GM19452 (cell line): Measurements from ENCODE around the gene RPH3AL.
"Not testable (repeated sequence)": the region's sequence is repeated elsewhere in the genome, so short reads cannot be mapped to it uniquely, and the experiment has no call there.

Experiments
- ATAC-seq: cut with Tn5 transposase; IDR thresholded peaks from one replicate; pipeline ENCODE4 v1.9.1; 2021; ENCODE audit not compliant: unreplicated experiment

RPH3AL gene

DNA sequence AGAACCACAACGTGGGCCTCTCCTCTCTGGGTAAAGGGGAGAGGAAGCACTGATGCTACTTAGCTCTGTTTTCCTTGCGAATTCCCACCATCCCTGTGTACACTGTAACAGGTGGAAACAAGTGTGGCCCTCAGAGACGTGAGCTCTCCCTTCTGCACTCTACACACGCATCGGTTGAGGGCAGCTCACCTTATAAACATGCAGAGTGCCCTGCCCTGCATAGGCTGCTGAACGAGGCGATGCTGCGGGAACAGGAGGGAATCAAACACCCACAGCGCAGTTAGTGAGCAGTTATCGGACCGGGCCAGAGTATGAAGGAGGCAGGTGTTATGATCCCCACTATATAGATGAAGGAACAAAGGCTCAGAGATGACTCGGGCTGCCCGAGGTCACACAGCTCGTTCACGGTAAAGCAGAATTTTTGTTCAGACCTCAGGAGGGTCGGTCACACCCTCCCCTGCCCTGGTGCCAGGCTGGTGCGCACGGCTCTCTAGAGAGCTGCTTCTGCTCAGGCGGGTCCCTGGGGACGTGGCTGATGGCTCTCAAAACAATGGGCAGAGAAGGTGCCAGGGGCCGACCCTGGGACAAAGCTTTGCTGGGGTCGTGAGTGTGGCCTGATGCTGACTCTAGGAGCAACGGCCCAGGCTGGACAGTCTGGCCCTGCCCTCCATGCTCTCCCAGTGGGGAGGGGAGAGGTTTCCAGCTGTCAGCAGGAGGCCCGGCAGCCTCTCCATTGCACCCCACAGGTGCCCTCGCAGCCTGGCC lies 68.5 kb downstream of the RPH3AL start:
- no peak for ATAC-seq

DNA sequence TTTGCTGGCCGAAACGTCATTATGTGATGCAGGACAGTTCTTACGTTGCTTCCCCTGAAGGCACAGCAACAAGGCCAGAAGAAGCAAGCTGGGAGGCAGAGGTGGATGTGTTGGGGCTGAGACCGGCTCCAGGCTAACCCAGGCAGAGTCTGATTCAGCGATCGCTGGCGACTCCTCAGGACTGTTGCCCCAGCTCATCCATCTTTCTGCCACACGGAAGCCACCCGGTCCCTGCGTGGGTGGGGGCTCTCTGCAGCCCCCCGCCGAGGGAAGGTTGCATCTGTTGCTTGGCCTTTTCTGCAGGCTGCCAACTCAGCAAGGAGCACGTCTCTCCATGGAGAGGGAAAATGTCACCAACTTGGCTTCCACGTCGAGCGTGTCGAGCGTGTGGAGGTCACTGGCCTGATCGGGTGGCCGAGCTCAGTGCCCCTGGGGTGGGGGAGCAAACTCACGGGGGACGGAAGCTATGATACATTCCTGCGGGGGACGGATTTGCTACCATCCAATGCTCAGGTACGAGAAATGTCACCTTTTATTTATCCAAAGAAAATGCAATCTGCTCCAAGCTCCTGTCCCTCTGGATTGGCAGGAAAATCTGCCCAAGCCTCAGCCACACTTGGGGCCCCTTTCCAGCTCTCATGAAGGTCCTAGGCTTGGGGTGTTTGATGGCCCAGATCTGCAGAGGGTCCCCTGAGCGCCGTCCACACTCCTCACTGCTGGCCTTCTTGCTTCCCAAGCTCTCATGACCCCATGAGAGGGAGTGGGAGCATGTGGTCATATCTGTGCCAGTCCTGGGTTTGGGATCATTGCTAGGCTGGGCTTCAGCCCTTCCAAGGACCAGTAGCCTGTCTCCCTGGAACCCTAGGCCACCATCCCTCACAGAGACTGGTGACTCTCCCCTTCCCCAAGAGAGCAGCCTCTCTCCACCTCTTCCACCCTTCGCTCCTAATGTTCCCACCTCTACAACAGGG lies 69.4 kb downstream of the RPH3AL start:
- no peak for ATAC-seq

DNA sequence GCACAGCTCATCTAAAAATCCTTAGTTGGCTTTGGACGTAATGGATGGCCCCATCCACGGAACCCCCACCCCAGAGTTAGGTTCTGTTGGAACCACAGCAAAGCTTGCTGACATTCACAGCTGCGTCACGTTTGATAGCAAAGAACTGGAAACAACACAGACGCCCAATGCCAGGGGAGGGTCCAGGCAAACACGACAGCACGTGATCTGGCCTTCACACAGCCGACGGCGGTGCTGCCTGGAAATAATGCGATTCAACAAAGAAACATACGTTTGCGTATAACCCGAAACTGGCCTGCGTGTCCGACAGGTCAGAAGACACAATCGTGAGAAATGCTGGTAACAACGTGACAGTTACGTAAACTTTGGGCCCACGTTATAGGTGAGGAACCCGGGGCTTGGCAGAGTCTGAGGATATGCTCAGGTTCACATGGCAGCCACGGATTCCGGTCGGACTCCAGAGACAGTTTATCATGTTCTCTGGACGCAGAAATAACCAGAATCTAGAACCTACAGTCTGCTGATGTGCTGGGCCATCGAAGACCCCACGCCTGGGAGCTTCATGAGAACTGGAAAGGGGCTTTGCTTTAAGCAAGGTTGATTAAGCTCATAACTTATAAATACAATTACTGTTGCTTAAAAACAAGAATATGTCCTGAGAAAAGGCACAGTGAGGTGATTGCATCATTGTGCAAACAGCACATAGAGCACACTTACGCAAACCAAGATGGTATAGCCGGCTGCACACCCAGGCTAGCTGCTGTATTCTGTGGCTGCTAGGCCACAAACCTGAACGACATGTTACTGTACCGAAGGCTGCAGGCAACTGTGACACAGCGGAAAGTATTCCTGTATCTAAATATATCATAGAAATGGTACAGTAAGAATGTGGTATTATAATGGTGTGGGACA lies 70.4 kb downstream of the RPH3AL start:
- no peak for ATAC-seq

DNA sequence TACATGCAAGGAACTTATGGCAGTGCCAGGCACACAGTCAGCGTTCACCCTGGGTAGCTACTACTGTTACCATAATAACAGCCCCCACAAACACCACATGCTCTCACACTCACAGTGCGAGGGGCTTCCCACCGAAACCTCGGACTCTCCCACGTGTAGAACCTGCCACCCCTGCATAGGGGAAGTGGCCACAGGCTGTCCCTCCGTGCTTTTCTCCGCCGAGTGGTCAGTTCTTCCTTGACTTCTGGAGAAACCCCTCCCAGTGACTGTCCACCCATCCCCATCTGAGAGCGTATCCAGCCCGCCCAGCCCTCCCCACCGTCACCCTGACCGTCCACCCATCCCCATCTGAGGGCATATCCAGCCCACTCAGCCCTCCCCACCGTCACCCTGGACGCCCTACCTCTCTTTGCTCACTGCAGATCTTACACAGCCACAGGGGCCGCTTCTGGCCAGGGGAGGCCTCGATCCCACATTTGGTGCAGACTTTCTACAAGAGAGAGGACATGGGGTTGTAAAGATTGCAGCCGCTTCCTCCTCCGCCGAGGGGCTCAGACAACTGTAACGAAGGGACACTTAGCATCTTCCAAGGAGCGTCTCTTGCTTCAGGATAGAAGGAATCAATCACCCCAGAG lies 71.1 kb downstream of the RPH3AL start:
- ATAC-seq = no peak

DNA sequence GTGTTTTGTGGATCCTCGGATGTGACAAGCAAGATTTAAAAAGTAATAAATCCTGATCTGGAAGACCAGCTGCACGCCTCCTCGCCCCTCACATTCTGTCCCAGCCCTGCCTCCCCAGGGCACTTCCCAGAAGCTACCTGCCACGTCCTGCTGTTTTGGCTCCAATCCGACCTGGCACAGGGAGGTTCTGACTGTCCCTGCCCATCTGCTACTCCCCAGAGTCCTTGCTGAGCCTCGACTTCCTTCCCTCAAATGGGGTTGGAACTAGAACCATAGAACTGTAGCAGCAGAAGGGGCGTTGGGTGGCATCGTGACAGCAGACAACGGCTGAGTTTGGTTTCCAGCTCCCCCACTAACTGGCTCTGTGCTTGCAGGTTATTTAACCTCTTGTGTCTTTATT lies 71.7 kb downstream of the RPH3AL start:
- no peak for ATAC-seq

DNA sequence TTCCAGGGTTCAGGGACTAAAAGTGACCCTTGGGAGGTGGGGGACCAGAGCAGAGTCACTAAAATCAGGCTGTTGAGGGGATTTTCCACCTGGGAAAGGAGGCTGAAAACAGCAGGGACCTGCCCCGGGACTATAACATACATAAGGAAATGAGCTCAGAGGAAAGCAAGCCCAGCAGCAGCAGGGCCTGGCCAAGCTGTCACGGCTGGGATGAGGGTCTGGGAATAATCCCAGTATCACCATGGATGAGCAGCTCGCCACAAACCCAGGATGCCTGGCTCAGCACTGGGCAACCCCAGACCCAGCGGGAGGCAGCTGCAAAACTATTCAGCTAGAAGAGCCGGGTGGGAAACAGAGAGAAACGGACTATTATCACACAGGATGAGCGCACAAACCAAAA lies 72.4 kb downstream of the RPH3AL start:
- no peak for ATAC-seq

DNA sequence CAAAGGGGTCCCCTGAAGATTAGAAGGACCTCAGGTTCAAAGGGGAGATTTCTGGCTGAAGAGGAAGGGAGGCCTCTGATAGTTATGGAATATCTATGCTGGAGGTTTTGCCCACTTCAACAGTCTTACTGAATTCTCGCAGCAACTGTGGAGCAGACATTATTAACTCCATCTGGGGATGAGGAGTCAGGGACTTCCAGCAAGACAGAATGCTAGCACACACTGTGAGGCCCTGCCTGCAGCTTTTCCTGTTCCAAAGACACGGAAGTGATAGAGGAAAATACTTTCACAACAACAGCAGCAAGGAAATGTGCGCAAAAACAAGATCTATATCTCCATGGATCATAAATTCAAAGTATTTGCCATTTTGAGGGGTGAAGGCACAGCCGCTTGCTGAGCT lies 72.8 kb downstream of the RPH3AL start:
- no peak for ATAC-seq

DNA sequence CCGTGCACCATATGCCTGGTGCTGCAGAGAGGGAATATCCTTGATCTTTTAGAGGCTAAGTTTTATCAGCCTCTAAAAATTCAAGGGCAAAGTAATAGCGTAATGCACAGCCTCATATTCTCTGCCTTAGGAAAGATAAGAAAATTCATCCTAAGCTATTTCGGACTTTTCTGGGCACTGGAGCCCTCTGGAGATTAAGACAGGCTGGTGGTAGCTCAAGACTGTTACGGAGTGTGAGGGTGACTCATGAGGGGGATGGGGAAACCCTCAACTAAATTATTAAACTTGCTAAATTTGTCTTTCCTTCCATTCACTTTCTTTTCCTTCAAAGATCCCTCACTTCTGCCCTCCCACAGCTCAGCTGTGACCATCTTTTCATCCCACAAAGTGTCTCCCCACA lies 73.3 kb downstream of the RPH3AL start:
- ATAC-seq = no peak

DNA sequence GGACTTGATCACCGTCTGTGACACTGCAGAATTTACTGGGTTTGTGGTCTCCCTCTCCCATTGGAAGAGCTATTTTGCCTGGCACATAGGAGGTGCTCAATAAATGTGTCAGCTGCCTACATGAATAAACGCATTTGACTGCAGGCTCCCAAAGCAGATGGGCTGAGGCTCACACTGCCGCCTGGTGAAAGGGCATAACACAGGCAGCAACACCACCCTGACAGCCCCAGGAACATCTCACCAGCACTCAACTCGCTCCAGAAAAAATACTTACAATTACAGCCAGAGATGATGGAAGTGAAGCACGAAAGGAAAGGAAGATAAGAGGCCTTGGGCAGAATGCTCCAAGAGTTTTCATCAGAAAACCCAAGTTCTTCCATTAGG lies 73.9 kb downstream of the RPH3AL start:
- ATAC-seq = no peak

DNA sequence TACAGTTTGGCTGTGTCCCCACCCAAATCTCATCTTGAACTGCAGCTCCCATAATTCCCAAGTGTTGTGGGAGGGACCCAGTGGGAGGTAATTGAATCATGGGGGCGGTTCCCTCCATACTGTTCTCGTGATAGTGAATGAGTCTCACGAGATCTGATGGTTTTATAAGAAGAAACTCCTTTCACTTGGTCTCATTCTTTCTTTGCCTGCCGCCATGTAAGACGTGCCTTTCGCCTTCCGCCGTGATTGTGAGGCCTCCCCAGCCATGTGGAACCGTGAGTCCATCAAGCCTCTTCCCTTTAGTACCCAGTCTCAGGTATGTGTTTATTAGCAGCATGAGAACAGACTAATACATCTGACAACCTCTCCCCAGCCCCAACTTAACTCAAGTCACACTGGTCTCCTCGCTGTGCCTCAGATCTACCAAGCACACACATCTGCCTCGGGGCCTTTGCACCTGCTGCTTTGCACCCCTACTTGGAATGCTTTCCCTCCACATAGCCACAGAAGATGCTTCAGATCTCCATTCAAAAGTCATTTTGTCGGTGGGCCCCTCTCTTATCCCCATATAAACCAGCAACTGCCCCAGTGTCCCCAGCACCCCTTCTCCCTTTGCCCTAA lies 74.4 kb downstream of the RPH3AL start:
- no peak for ATAC-seq

DNA sequence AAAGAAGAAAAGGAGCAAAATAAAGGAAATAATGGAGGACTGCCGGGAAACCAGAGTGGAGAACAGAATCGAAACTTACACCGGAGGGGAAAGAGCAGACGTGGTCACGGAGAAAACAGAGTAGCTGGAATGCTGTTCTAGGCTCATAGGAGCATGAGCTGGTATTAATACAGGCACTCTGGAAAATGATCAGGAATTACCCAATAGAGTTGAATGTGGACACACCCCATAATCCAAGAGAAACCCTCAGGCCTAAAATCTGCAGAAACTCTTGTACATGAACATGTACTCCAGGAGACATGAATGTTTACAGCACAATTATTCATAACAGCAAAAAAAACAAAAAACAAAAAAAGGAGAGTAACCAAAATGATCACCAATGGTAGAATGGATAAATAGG lies 77.7 kb downstream of the RPH3AL start:
- ATAC-seq = no peak

DNA sequence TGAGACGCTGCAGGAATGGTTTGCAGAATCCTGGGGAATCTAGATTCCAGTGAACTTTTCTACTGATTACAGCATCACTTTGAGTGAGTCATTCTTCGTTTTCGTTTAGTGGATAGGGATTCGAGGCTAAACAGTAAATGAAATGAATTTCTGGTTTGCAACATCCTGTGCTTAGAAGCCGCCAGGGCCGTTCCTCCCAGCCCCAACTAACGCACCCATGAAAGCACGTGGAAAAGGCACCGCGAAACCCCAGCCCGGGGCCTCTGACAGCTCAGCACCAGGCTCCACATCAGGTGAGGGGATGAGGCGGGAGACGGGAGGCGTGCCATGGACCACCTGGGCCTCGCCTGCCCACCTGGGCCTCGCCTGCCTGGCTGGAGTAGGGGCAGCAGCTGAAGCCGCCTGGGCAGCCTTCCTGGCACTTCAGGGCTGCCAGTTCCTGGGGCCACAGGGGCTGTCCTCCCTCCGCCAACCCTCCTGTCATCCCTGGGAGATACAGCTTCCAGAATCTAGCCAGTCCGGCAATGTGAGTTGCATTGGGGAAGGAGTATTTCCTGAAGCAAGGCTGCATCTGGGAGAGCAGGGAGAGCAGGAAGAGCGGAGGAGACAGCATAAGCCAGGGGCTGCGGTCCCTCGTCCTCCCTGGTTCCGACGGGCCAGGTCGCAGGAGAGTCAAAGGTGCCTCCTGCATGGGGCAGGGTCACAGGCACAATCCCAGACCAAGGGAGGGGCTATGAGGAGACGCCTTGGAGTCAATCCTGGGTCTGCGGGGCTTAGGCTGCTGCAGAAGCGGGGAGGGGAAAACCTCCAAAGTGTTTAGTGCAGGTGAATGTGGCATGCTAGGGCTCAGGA lies 78.4 kb downstream of the RPH3AL start:
- ATAC-seq = no peak

DNA sequence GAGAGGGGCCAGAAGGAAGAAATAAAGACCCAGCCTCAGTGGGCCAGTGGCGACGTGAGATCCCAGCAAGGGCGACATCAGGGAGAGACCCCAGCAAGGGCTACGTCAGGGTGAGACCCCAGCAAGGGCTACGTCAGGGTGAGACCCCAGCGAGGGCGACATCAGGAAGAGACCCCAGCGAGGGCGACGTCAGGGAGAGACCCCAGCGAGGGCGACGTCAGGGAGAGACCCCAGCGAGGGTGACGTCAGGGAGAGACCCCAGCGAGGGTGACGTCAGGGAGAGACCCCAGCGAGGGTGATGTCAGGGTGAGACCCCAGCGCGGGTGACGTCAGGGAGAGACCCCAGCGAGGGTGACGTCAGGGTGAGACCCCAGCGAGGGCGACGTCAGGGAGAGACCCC lies 79.8 kb downstream of the RPH3AL start:
- not testable (repeated sequence) for ATAC-seq

DNA sequence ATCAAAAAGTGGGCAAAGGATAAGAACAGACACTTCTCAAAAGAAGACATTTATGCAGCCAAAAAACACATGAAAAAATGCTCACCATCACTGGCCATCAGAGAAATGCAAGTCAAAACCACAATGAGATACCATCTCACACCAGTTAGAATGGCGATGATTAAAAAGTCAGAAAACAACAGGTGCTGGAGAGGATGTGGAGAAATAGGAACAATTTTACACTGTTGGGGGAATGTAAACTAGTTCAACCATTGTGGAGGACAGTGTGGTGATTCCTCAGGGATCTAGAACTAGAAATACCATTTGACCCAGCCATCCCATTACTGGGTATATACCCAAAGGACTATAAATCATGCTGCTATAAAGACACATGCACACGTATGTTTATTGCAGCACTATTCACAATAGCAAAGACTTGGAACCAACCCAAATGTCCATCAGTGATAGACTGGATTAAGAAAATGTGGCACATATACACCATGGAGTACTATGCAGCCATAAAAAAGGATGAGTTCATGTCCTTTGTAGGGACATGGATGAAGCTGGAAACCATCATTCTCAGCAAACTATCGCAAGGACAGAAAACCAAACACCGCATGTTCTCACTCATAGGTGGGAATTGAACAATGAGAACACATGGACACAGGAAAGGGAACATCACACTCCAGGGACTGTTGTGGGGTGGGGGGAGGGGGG lies 80.5 kb downstream of the RPH3AL start:
- not testable (repeated sequence) for ATAC-seq

DNA sequence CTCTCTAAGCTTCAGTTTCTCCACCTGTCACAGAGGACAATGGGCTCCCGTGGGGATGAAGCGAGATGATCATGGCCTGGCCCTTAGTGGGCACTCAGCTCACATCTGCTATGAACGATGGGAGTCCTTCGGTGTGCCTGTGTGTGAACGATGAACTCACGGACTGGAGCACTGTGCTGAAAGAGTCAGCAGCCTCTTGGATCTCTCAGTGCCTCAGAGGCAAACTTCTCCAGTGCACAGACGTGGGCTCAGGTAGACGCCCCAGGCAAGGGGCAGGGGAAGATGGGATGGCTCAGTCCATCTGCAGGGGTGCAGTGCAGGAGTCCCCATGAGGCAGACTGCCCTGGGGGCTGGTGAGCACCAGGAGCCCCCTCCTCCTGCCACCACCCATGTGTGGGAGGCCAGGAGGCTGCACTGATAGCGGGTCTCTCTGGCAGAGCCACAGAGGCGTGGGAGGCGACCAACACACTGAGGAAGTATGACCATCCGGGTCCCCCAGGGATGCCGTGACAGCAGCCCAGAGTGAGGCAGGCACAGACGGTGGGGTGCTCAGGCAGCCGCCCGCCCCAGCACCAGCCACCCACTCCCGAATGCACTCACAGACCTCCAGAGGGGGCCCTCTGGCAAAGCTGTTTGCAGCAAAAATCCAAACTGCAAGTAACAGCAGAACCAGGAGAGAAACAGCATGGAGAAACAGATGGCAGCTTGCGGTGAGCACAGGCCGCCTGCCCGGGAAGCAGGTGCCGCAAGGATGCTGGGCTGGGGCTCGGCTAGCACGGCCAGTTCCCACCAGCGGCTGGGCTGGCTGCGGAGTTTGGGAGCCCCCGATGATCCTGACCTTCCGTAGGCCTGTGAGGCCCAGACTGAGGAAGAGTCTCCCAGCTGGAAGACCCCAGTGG lies 82.7 kb downstream of the RPH3AL start:
- ATAC-seq = no peak

DNA sequence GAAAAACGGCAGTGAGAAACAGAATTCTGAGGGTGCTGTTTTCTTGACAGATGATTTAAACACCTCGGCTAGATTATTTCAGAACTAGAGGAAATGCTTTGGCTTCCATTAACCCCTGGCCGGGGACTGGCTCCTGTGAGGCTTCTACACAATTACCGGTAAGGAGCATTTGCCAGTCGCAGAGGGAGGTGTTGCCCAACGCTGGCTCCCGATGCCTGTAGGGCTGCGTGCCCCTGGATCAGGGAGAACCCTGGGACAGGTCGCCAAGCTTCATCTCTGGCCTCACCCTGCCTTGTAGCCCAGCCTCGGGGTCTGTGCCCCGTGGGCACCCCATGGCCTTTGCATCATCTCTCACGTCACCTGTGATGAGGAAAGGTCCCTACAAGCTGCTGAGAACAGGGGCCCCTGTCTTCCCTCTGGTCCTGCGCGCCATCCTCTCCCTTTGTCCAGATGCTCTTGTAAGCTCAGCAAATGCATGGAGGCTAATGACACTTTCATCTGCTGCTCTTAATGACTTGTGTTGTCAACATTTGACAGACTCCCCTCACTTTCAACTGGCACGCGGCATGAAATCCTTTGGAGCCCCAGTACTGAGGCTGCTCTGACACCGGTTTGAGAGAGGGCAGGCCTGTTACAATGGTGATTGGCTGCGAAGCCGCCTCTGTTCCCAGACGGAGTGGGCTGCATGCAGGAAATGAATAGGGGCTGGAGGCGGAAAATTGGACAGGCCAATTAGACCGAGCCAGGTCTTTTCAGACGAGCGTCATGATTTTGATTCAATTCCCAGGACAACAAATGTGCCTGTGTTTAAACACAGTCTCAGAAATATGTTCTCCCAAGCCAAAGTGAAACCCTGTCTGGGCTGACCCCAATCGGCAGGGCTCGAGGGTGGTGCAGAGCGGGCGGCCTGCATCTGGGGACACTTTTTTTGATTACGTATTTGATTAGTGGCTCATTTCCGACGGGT lies 85.6 kb downstream of the RPH3AL start:
- ATAC-seq = no peak

DNA sequence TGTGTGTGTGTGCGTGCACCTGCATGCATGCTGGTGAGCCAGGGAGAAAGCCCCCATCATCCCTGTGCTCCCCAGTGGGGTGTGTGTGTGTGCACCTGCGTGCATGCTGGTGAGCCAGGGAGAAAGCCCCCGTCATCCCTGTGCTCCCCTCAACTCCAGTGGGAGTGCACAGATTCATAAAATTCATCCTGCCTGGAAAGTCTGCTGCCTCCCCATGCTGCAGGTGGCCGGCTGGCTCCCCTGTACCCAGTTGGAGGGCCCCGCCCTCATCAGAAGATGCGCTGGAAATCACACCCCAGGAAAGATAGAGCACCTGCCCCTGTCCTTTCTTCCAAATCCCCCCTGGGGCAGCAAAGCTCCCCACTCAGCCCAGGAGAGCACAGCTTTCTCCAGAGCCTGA lies 86.4 kb downstream of the RPH3AL start:
- no peak for ATAC-seq
